ENCODE results near the gene KDM3B. TPM values are rescaled to one million over a fixed set of nuclear protein-coding genes. Genes with fewer than 3 reads are reported as not detected.

KDM3B gene
- total RNA-seq, 1 donor from 2014 or later: 101 TPM

DNA sequence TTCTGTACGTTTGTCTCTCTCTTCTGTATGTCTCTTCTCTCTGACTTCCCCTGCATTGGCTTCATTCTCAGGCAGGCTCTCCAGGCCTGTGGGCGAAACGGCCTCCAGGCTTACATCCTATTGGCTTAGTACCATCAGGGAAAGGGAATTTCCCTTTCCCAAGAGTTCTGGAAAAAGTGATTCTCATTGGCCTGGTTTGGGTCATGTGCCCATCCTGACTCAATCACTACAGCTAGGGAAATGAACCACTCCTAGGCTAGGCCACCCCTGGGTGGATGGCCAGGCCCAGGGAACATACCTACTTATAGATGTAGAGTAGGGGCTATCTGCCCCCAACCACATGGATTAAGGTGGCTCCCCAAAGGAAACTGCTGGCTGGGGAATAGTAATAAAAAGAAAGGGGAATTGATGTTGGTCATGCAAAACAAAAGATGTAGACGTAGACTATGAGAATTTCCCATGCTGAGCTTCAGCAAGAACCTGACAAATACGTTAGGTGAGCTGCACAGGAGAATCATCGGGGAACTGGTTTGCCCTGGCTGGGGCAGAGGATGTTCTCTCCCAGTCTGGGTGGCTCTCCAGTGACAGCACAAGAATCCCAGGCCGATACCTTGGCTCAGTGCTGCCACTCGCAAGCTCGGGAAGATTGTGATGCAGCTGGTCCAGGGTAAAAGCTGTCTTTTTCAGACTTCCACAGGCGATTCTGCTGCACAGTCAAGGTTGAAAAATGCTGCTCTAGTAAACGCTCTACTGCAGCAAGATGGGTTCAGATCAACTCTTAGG is 109.0 kb downstream of the KDM3B start:
- no peak overlapping the region for H3K27ac Mint-ChIP-seq (ENCODE audit: unreplicated experiment)
- peaks cover 6% of the 10 kb centered on the region for H3K4me1 Mint-ChIP-seq (ENCODE audit: unreplicated experiment)
- TF ChIP-seq, protein P1, sequence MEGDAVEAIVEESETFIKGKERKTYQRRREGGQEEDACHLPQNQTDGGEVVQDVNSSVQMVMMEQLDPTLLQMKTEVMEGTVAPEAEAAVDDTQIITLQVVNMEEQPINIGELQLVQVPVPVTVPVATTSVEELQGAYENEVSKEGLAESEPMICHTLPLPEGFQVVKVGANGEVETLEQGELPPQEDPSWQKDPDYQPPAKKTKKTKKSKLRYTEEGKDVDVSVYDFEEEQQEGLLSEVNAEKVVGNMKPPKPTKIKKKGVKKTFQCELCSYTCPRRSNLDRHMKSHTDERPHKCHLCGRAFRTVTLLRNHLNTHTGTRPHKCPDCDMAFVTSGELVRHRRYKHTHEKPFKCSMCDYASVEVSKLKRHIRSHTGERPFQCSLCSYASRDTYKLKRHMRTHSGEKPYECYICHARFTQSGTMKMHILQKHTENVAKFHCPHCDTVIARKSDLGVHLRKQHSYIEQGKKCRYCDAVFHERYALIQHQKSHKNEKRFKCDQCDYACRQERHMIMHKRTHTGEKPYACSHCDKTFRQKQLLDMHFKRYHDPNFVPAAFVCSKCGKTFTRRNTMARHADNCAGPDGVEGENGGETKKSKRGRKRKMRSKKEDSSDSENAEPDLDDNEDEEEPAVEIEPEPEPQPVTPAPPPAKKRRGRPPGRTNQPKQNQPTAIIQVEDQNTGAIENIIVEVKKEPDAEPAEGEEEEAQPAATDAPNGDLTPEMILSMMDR (IDR thresholded peaks at IDR 0.05; ENCODE audit: unreplicated experiment): no peak
- H3K4me3 Mint-ChIP-seq (ENCODE audit: unreplicated experiment): no peak overlapping the region
- no peaks in the 10 kb centered on the region for H3K9me3 Mint-ChIP-seq (ENCODE audit: unreplicated experiment)
- peaks cover 10% of the 10 kb centered on the region for H3K27me3 Mint-ChIP-seq (ENCODE audit: unreplicated experiment)
- peaks cover 4% of the 10 kb centered on the region for H3K36me3 Mint-ChIP-seq (ENCODE audit: low read depth, unreplicated experiment)
- DNase-seq (ENCODE audit: low spot score): no peak

DNA sequence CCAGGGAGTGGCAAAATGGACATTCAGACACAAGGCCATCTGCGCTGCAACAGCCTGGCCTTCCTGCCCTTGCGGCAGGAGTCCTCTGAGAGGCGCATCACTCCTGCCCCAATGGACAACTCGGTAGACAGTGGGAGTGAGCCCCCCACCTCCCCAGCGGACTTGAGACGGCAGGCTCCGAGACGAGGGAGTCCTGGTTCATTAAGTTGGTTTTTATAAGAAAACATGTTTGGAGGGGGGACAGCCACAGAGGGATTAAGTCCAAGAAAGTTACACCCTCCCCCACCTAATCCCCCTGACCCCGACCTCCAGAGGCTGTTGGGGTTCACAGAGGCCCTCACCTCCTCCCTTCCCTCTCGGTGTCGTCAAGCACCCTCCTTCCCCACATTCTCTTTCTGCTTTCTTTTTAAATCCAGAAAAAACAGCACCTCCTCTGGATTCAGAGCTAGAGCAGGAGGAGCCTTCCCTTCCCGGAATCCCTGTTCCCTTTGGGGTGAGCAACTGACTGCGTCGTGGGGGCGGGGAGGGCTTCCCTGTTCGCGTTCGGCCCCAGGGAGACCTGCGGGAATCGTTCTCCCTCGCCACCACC is 111.0 kb downstream of the KDM3B start:
- Mint-ChIP-seq H3K36me3 (ENCODE audit: low read depth, unreplicated experiment) (peaks cover 10% of the 10 kb centered on the region), H3K27me3 (ENCODE audit: unreplicated experiment) (peaks cover 28% of the 10 kb centered on the region), H3K4me3 (ENCODE audit: unreplicated experiment) (peak overlapping the region; percentile 82), H3K27ac (ENCODE audit: unreplicated experiment) (peak overlapping the region; percentile 70), H3K4me1 (ENCODE audit: unreplicated experiment) (peaks cover 8% of the 10 kb centered on the region), H3K9me3 (ENCODE audit: unreplicated experiment) (peaks cover 4% of the 10 kb centered on the region)
- DNase-seq (ENCODE audit: low spot score): no peak
- TF ChIP-seq, protein P1 (IDR thresholded peaks at IDR 0.05; ENCODE audit: unreplicated experiment): no peak

DNA sequence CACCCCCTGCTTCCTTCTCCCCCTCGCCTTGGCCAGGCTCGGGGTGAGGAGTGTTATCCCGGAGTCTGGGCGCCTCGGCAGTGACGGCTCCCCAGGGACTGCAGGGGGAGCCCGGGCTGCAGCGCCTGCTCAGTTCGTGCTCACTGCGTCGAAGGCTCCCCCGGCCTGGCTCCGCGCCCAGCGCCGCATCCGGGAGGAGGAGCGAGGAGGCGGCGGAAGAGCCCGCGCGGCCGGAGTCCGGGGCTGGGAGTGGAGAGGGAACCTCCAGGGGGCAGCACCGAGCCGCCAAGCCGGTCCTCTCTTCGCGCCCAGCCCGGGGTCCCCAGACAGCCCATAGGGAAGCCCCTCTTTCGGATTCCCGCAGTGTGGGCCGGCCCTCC is 111.5 kb downstream of the KDM3B start:
- TF ChIP-seq, protein P1 (IDR thresholded peaks at IDR 0.05; ENCODE audit: unreplicated experiment): peak; percentile 95
- Mint-ChIP-seq H3K27ac (ENCODE audit: unreplicated experiment) (no peak overlapping the region), H3K4me1 (ENCODE audit: unreplicated experiment) (peaks cover 8% of the 10 kb centered on the region), H3K36me3 (ENCODE audit: low read depth, unreplicated experiment) (peaks cover 10% of the 10 kb centered on the region), H3K27me3 (ENCODE audit: unreplicated experiment) (peaks cover 26% of the 10 kb centered on the region), H3K9me3 (ENCODE audit: unreplicated experiment) (peaks cover 4% of the 10 kb centered on the region), H3K4me3 (ENCODE audit: unreplicated experiment) (no peak overlapping the region)
- DNase-seq (ENCODE audit: low spot score): peak; percentile 95

DNA sequence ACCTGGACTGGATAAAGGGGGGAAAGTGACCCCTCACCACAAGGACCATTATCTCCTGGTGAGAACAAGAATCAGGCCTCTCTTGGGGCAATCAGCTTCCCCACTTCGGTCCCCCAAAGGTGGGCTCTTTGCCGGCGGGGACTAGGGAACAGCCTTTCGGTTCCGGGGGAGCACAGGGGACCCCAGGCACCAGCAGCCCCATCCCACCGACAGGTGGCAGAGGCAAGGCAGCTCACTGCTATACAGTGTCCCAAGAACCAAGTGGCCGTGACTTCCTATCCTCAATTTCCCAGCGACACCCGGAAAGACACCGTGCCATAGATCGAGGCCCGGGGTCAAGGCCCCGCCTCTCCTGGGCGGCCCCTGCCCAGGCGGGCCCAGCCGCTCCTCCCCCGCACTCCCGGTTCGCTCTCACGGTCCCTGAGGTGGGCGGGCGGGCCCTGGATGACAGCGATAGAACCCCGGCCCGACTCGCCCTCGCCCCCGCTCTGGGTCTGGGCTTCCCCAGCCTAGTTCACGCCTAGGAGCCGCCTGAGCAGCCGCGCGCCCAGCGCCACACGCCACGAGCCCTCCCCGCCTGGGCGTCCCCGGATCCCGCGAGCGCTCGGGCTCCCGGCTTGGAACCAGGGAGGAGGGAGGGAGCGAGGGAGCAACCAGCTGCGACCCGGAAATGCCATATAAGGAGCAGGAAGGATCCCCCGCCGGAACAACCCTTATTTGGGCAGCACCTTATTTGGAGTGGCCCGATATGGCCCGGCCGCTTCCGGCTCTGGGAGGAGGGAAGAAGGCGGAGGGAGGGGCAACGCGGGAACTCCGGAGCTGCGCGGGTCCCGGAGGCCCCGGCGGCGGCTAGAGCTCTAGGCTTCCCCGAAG is 112.1 kb downstream of the KDM3B start:
- peak; percentile 86 for DNase-seq (ENCODE audit: low spot score)
- TF ChIP-seq, protein P1 (IDR thresholded peaks at IDR 0.05; ENCODE audit: unreplicated experiment): peak; percentile 52
- H3K27me3 Mint-ChIP-seq (ENCODE audit: unreplicated experiment): peaks cover 23% of the 10 kb centered on the region
- peaks cover 4% of the 10 kb centered on the region for H3K9me3 Mint-ChIP-seq (ENCODE audit: unreplicated experiment)
- H3K27ac Mint-ChIP-seq (ENCODE audit: unreplicated experiment): no peak overlapping the region
- peaks cover 10% of the 10 kb centered on the region for H3K36me3 Mint-ChIP-seq (ENCODE audit: low read depth, unreplicated experiment)
- peaks cover 8% of the 10 kb centered on the region for H3K4me1 Mint-ChIP-seq (ENCODE audit: unreplicated experiment)
- H3K4me3 Mint-ChIP-seq (ENCODE audit: unreplicated experiment): peak overlapping the region; percentile 69
